Jurkat, Clone E6-1 (cell line): ENCODE measurements around the gene ZCCHC24.
"Not testable (repeated sequence)": the region's sequence is repeated elsewhere in the genome, so short reads cannot be mapped to it uniquely, and the experiment has no call there.

Source experiments
- DNase-seq: peaks from one replicate; pipeline ENCODE4 v3.0.0-alpha.2; 2011; ENCODE audit warnings: low read depth, low spot score
- H3K4me3 ChIP-seq: 2 replicates; pipeline ENCODE4 v1.5.1; 2011; ENCODE audit warnings: mild to moderate bottlenecking, low read length, control low read depth, moderate library complexity

The ZCCHC24 gene

DNA sequence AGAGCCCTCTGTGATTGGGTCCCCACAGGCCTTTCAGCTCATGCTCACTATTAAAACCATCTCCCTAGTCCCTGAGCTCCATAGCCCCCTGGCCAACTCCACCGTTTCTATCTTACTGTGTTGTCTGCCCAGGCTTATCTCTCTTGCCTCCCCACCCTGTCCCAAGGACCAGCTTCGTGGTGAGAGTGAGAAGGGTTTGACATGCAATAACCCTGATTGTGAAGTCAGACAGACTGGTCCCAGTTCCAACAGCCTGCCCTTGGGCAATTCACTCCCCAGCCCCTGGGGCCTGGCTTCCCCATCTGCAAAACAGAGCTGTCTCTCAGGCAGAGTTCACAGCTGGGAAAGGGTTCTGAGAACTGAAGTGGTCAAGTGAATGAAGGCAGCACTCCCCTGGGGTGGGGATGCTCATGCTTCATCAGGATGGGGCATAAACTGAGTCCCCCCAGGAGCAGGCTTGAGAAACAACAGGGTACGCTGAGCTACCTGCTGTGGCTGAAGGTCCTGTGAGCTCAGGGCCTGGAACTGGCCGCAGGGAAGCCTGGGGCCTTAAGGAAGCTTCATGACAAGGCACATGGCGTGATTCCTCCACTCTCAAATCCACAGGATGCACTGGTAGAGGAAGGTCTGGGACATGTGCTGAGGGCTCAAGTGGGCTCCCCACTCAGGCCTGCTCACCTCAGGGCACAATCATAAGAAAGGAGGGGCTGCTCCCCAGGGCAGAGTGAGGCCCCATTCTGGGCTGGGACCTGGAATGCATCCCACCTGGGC is 100.0 kb downstream of the ZCCHC24 start:
- no peak for DNase-seq
- H3K4me3 ChIP-seq, result no peak overlapping the region

DNA sequence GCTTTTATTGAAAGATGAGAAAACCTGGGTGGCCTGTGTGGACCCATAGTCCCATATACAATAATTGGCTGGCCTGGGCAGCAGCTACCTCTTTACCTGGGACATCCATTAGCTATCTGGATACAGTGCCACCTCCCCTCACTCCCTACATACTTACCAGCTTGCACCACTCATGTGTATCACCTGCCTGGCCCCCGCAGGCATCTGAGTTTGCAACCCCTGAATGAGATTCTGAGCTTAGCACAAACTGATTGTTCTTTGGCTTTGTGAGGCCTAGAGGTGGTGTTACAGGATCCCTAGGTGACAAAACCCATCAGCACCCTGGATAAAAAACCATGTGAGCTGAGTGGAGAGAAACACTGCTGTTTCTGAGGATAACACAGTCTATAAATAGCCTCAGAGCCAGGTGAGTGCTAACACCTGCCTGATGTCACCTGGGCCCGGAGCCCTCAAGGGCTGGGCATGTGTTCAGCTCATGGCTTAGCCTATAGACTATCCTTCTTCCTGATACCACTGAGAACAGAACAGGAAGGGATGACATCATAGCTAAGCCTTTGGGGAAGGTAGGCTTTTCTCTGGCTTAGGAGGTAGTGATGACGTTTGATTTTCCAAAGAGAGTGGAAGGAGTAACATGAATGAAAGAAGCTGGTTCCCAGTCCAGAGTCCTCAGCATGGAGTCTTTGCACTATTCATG is 100.8 kb downstream of the ZCCHC24 start:
- no peak for DNase-seq
- no peak overlapping the region for H3K4me3 ChIP-seq

DNA sequence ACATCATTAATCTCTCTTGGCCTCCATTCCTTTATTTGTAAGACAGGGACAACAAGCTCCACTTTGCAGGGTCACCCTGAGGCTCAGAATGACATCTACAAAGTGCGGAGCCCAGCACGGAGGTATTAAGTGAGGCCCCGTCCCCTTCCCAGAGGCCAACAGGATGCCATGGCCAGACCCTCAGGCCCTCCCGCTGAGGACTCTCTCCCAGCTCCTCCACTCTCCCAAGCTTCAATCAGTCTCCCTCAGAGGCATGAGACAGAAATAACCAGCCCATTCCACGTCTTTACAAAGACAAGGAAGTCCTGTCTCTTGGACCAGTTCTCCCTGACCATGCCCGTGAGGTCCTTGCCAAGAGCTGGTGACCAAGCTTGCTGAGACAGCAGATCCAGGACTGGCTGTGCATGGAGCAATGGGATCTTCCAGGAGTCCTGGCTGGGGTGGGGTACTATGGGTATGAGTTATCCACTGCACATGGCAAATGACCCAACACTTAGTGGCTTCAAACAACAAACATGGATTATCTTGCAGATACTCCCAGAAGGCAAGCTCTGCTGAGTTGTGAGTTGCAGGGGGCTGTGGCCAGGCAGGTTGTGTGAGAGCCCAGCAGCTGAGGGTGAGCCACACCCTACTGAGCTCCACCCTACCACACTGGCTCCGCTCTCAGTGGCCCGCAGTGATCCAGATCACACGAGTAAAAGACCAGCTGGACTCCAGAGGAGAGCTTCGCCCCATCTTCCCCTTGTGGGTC is 102.4 kb downstream of the ZCCHC24 start:
- DNase-seq, result no peak
- no peak overlapping the region for H3K4me3 ChIP-seq

DNA sequence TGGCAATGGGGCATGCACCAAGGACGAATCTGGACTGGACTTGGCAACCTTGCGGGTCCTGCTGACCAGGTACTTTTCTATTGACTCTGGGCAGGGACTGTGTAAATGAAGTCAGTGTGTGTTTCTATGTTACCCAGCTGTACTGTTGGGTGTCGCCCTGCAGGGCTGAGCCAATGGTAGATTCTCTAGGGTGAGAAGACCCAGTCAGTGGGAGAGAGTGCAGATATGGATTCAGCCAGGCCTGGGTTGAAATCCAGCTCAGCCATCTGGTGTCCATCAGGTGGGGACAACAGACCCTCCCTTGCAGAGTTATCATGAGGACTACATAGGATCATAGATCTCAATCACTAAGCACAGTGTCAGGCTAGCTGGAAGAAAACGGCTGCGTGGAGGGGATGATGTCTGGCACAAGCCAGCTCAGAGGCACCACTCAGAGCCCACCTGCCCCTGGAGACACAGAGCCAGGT is 103.1 kb downstream of the ZCCHC24 start:
- DNase-seq, result no peak

DNA sequence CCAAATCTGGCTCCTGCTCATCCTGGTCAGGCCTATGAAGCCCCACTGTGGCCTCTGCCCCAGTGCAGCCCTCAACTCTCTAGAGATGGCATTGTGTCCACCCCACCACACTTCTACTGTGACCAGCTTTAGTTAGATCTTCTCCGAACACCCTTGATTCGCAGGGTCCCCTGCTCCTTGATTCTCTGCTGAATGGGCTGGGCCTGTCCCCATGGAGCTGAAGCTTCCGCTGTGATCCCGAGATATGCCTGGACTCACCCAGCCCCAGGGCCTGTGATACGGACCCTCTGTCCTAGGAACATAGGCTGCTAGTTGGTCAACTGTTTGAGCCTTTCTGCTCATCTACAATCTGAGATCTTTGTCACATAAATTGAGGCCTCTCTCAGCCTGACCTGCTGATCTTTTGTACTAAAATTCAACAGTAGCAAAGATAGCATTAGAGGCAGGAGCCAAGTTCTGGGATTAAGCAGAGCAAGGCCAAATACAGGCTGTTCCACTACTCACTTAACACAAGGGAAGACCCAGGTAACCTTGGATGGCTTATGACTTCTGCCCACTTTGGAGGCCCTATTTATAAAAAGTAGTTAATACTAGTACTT is 104.7 kb downstream of the ZCCHC24 start:
- DNase-seq, result no peak
- H3K4me3 ChIP-seq, result no peak overlapping the region

More for the DNA sequence above, 103.1 kb downstream of the ZCCHC24 start:
- no peak overlapping the region for H3K4me3 ChIP-seq

DNA sequence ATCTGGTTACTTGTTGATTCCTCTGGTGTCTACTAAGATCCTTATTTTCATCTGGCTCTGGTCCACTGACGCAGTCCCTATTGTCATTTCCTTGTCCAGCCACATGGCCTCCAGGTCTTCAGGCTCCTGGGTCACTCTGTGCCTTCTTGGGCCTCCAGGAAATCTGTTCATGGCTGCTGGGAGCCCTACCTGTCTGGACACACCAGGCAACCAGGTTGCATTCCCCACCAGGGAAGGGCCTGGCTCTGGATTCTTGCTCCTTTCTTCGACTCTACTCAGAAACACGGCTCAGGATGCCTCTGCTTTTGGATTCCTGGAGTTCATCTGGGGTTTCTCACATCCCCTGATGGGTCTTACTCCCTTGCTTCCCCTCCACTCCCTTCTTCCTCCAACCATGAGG is 106.2 kb downstream of the ZCCHC24 start:
- no peak overlapping the region for H3K4me3 ChIP-seq
- DNase-seq, result no peak

DNA sequence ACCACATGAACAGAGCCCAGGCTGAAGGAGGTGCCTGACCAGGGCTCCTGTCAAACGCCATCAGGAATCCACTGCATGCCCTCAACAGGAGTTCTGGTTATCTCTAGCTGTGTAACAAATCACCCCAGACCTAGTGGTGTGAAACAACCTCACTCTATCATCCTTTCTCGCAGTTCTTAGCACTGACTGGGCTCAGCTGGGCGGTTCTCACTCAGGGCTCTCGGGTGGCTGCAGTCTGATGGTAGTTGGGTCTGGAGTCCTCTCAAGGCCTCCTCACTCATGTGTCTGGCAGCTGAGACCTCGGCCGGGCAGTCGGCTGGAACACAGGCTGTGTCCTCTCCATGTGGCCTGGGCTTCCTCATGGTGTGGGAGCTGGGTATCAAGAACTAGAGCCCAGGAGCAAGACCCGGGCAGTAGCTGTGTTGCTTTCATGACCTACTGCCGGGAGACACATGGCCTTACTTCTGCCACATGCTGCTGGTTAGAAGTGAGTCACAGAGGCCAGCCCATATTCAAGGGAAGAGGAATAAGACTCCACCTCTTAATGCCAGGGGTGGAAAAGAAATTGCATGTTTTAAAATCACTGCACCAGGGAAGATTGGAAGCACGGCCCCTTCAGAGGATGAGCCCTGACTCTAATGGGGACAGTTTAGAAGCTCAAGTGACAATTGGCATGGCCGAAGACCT is 107.5 kb downstream of the ZCCHC24 start:
- not testable (repeated sequence) for H3K4me3 ChIP-seq, DNase-seq

DNA sequence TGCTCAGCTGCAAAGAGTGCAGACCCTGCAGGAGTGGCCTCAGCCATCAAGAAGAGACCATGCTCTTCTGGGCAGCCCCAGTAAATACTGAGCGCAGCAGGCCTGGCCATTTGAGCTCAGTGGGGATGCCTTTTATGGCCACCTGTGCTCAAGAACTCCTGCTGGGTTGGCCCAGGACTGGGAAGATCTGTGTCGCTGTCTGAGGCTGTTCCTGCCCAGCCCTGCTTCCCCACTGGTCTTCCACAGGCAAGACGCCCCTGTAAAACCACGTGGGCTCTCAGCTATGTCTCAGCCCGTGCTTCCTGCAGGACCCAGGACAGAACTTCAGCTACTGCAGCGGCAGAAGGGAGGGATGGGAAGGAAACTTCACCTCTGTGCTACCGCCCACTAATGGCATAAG is 108.7 kb downstream of the ZCCHC24 start:
- H3K4me3 ChIP-seq, result no peak overlapping the region
- DNase-seq, result no peak

DNA sequence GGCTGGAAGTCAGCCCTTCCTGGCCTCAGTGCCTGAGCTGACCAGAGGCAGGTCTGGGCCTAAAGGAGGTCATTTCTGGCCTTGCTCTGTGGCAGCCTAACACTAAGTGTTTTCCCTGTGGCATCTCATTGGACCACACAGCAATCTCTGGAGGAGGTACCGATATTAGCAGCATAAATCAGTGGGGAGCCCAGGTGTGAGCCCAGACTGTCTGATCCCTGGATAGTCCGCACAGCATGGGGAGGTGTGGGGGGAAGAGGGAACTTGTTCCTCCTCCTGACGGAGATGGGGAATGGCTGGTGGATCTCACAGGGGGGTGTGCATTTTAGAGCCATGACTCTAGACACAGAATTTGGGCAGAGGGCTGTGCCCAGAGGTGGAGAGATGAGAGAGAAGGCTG is 109.1 kb downstream of the ZCCHC24 start:
- H3K4me3 ChIP-seq, result no peak overlapping the region
- DNase-seq, result no peak

DNA sequence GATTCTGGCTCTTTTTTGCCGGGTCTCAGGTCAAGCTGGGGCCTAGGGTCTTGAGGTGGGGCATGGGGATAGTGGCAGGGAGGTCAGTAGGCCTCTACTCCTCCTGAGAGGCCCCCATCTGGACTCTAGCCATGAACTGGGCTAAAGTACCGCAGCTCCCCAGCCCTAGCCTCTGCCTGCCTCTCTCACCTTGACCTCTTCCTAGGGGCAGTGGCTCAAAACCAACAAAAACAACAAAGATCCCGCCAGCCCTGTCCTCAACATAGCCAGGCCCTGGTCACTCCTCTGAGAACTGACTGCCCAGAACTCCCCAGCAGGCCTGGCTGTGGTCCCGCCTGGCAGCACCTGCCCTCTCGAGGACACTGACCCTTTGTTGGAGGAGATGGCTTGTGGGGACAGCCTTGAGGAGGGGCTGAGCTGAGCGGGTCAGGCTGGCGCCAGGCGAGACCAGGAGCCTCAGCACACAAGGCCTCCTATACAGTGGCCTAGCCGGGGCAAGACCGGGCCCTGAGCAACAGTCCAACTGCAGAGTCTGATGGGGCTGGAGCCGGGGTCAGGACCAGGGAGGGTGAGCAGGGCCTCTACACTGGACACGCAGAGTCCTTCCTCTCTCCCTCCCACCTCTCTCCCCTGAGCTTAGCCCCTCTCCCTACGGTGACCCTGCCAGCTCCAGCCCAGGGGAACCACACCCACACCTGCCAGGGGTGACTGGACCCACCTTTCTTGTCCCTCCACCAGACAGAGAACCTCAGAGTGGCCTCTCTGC is 109.8 kb downstream of the ZCCHC24 start:
- H3K4me3 ChIP-seq, result no peak overlapping the region
- no peak for DNase-seq

DNA sequence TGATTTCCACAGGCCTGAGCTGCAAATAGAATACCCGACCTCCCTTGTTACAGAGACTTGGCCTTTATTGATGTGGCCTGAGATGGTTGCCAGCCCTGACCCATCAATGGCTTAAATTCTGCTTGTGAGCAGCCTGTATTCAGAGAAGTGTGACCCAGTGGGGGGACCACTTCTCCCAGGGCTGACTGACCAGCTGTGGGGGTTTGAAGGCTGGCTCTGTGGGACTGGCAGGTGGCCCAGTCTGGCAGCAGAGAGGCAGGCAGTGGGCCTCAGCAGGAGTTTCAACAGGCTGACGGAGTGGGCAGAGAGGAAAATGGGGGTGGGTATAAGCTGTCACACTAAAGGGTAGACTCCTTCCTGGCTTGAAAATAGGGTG is 110.3 kb downstream of the ZCCHC24 start:
- DNase-seq, result no peak

DNA sequence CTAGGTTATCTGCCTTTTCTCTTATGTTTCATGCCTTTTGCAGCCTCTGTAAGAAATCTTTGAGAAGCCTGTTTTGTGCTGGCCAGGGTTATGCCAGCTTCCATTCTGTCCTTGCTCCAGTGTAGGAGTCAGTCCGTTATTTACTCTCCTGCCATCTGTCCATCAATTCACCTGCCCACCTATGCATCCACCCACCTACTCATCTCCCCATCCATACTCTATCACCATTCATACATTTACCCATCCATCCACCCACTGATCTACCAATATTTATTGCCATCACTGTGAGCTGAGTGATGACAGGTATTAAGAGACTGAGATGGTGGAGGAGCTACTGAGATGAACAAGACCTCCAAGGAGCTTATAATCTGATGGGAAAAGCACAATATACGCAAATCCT is 110.9 kb downstream of the ZCCHC24 start:
- no peak for DNase-seq
- no peak overlapping the region for H3K4me3 ChIP-seq

More for the DNA sequence above, 110.3 kb downstream of the ZCCHC24 start:
- H3K4me3 ChIP-seq, result no peak overlapping the region

DNA sequence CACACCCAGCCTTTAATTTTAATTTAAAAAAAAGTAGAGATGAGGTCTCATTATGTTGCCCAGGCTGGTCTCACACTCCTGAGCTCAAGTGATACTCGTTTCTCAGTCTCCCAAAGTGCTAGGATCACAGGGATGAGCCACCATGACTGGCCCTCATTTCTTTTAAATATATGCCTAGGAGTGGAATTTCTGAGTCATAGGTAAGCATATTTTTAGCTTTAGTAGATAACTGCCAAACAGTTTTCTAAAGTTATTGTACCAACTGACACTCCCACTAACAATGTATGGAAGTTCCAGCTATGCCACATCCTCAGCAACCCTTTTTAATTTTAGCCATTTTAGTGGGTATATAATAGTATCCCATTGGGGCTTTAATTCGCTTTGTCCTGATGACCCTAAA is 111.9 kb downstream of the ZCCHC24 start:
- no peak overlapping the region for H3K4me3 ChIP-seq
- DNase-seq, result no peak

DNA sequence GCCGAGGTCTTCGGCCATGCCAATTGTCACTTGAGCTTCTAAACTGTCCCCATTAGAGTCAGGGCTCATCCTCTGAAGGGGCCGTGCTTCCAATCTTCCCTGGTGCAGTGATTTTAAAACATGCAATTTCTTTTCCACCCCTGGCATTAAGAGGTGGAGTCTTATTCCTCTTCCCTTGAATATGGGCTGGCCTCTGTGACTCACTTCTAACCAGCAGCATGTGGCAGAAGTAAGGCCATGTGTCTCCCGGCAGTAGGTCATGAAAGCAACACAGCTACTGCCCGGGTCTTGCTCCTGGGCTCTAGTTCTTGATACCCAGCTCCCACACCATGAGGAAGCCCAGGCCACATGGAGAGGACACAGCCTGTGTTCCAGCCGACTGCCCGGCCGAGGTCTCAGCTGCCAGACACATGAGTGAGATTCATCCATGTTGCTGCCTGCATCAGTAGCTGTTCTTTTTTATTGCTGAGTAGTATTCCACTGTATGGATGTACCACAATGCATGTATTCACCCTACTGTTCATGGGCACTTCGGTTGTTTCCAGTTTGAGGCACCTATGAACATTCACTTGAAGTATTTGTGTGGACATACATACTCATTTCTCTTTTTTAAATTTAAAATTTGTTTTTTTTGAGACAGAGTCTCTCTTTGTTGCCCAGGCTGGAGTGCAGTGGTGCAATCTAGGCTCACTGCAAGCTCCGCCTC is 112.7 kb downstream of the ZCCHC24 start:
- H3K4me3 ChIP-seq, DNase-seq: not testable (repeated sequence)
